Measurements from ENCODE around the gene TAS2R41.

TAS2R41 gene, protein sequence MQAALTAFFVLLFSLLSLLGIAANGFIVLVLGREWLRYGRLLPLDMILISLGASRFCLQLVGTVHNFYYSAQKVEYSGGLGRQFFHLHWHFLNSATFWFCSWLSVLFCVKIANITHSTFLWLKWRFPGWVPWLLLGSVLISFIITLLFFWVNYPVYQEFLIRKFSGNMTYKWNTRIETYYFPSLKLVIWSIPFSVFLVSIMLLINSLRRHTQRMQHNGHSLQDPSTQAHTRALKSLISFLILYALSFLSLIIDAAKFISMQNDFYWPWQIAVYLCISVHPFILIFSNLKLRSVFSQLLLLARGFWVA

GRCh38 chr7:143477501-143478150 lies at the start of gene TAS2R41:
Gene TAS2R41, plus strand, starts transcription at chr7:143477873. Its CDS starts 0 bp downstream, at chr7:143477873.
- in situ Hi-C loops (cut with MboI; ENCODE audit: low sequenced_read_pairs), result no loop called here

GRCh38 chr7:143429770-143430698 lies 47.6 kb upstream of the TAS2R41 start:
- in situ Hi-C loops (cut with MboI; ENCODE audit: low sequenced_read_pairs), result no loop called here

DNA sequence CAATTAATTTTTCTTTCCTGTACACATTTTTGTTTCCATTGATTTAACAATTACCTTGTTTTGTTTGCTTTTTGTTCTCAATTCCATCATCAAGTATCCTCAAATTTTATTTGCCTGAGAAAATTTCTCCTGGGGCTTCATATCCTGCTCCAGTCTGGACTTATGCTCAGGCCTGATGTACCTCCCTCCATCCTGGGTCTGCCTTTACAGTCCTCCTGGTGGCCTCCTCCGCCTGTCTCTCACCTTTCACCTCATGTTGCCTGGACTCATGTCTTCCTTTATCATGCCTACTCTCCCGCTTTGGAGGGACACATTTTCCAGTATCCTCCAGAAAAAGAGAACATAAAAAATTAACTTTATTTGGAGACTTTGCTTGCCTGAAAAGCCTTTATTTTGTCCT lies 46.6 kb upstream of the TAS2R41 start:
- in situ Hi-C loops (cut with MboI; ENCODE audit: low sequenced_read_pairs), result no loop called here

GRCh38 chr7:143433759-143434158 lies 43.9 kb upstream of the TAS2R41 start:
- in situ Hi-C loops (cut with MboI; ENCODE audit: low sequenced_read_pairs), result no loop called here

DNA sequence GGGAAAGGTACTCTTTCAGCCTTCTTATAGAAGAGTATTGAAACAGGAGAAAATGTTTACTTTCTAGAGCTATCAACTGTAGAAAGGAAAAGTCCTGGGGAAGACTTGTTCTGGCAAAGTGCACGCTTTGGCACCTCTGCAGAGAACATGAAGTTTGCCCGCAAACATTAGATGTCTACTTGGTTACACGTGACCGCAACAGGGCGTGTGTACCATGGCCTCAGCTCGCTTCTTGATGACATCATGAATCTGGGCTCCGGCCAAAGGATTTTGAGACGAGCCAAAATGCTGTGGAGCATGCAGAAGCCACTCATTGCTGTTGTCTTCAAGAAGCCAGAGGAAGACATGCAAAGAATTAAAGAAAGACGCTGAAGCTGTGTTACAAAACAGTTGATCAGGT lies 43.0 kb upstream of the TAS2R41 start:
- in situ Hi-C loops (cut with MboI; ENCODE audit: low sequenced_read_pairs), result no loop called here

GRCh38 chr7:143435266-143435665 lies 42.4 kb upstream of the TAS2R41 start:
- in situ Hi-C loops (cut with MboI; ENCODE audit: low sequenced_read_pairs), result no loop called here

DNA sequence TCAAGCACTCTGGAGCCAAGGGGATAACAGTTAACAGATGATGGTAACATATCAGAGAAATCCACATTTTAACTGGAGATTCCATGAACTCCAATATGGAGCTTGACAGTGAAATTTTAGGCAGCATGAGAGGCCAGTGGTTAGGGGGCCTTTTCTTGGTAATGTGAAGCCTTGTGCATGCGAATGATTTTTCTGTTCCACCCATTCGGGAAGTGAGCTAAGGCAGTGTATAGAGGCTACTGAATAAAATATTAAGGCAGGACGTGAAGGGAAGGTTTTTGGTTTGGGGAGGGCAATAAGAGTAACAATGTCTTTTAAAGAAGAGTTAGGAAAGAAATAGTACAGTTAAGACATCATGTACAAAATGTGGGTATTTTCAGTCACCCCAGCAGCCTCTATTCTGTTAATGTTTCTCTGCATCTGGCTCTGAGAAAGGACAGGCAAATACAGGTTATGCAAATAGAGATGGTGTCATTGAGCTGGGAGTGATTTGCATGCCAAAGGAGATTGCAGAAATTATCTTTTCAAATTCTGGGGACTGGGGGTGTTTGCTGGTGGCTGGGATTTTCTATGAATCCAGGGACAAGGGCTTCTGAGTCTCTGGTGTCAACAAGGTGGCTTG lies 41.2 kb upstream of the TAS2R41 start:
- in situ Hi-C loops (cut with MboI; ENCODE audit: low sequenced_read_pairs), result no loop called here

DNA sequence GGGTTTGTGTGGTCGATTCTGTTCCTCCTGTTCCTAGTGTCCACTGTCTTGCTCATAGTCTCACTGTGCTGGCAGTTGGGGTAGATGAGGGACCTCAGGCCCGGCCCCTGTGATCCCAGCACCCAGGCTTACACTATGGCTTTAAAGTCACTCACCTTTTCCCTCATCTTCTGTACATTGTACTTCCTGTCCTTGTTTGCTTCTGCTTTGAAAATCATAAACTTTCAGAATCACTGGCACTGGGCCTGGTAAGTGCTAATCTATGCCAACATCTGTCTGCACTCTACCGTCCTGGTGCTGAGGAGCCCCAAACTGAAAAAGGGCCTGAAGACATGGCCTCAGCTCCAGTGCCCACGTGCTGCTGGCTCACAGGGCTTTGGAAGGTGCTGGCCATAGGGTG lies 40.1 kb upstream of the TAS2R41 start:
- in situ Hi-C loops (cut with MboI; ENCODE audit: low sequenced_read_pairs), result no loop called here

DNA sequence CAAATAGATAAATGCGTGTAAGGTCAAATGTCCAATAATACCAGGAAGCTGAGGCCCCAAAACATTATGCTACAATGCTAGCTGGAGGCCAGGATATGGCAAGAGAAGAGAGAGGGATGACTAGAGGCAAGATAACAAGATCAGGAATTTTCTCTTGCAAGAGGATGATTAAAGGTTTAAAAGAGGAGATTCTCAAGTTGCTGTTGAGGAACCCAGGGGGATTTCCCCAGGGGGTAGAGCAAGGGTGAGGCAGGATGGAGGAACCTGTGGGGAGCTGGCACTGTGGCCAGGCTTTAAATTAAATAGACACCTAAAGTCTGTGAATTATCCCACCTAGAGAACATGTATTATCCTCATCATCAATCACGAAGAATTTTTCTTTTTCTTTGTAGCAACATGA lies 37.8 kb upstream of the TAS2R41 start:
- in situ Hi-C loops (cut with MboI; ENCODE audit: low sequenced_read_pairs), result no loop called here

DNA sequence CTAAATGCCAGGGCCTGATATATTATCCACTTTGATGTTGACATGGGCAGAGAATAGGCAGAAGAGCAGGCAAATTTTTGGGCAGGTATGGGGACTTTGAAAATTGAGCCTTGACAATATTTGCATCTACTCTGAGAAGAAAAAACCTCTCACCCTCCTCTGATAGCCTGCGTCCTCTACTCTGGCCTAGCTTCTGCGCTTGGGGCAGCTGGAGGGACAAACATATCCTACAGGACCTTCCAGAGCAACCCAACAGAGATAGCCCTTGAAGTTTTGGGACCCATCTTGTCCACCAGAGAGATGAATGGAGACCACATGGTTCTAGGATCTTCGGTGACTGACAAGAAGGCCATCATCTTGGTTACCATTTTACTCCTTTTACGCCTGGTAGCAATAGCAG lies 34.5 kb upstream of the TAS2R41 start, which contains the start of gene TAS2R60:
Gene TAS2R60 (plus strand): TSS at position 301 of the 400 bp plus-strand sequence. CDS start 0 bp downstream, at position 301.
- in situ Hi-C loops (cut with MboI; ENCODE audit: low sequenced_read_pairs), result no loop called here

- in situ Hi-C loops (cut with MboI; ENCODE audit: low sequenced_read_pairs), result no loop called here
Measured at GRCh38 chr7:143444063-143444782, 33.5 kb upstream of the TAS2R41 start.

DNA sequence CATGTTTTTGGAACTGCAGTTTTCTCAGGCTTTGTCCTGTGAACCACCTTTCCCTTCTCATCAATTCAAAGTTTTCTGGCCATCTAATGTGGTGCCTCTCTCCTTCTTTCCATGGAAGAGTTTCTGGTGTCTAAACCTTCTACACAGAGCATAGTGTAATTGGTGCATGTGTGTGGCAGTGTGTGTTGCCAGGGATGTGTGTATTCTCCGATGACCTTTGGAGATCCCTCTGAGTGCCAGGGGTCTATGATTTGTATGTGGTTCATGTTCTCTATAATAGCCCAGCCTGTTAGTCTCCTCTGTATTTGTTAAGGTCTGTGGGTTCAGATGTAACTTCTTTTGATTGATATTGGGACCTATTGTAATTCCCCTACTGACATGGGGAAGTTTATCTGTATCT lies 32.9 kb upstream of the TAS2R41 start:
- in situ Hi-C loops (cut with MboI; ENCODE audit: low sequenced_read_pairs), result no loop called here

- in situ Hi-C loops (cut with MboI; ENCODE audit: low sequenced_read_pairs), result no loop called here
Measured at GRCh38 chr7:143447466-143447865, 30.2 kb upstream of the TAS2R41 start.

GRCh38 chr7:143448429-143448828 lies 29.2 kb upstream of the TAS2R41 start:
- in situ Hi-C loops (cut with MboI; ENCODE audit: low sequenced_read_pairs), result no loop called here

GRCh38 chr7:143449793-143450192 lies 27.9 kb upstream of the TAS2R41 start:
- in situ Hi-C loops (cut with MboI; ENCODE audit: low sequenced_read_pairs), result no loop called here

- in situ Hi-C loops (cut with MboI; ENCODE audit: low sequenced_read_pairs), result no loop called here
Measured at GRCh38 chr7:143451122-143451521, 26.6 kb upstream of the TAS2R41 start.

GRCh38 chr7:143451746-143452145 lies 25.9 kb upstream of the TAS2R41 start:
- in situ Hi-C loops (cut with MboI; ENCODE audit: low sequenced_read_pairs), result no loop called here

DNA sequence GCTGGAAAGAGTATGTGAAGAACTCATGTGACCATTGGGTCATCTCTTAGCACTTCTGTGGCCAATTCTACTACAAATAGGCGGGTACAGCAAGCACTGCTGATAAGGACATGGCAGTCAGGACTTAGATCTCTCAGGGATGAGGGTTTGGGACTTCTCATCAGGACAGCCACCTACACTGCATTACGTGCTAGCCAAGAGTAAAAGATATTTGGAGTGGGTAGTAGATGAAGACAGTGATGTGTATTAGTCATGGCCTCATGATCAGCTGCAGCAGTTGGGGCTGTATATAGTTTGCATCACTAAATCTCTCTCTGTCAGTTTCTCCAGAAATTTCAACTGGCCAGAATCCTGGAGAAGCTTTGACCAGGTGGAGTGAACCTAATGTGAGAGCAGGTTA lies 25.2 kb upstream of the TAS2R41 start:
- in situ Hi-C loops (cut with MboI; ENCODE audit: low sequenced_read_pairs), result no loop called here

DNA sequence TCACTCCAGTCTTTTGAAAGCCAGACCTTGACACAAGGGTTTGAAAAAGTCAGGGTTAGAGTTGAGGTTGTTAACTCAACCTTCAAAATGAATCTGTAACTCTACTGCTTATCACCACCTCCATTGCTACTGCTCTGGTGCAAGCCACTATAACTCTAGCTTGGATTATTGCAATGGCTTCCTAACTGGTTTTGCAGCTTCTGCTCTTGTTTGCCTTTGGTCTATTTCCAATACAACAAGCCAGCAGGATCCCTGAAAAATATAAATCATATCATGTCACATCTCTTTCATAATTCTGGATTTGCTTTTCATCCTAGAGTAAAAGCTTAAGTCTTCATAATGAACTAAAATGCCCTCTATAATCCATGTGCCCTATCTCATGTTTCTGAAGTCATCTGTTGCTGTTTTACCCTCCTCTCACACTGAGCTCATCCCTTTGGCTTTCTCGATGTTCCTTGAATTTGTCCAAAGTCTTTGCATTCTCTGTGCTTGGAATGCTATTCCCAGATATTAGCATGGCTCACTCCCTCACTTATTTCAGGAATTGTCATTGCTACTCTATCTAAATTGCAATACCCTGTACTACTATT lies 23.5 kb upstream of the TAS2R41 start:
- in situ Hi-C loops (cut with MboI; ENCODE audit: low sequenced_read_pairs), result no loop called here

DNA sequence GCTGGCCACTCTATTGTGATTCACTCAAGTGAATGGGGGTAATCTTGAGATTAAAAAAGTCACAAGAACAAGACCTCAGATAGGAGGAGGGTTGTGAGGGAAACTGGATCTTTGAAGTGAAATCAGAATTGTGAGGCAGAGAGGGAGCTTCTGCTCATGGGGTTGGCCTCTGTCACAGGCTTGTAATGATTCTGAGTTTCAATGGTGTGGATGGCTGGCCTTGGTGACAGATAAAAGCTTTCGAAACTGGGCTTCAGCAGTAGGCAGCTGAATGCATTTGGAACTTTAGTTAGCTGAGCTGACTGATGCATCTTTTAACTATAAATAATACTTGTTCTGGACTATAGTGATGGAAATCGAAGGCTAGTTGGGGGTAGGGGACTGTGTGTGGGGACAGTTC lies 22.2 kb upstream of the TAS2R41 start:
- in situ Hi-C loops (cut with MboI; ENCODE audit: low sequenced_read_pairs), result no loop called here
